Activated CD8-positive, alpha-beta memory T cell treated with anti-CD3 and anti-CD28 coated beads, Interleukin-2, amount 50 U/mL, for 4 hours (primary cell): ENCODE measurements around the gene IL1RL1.

Source experiments
- DNase-seq: peaks from one replicate; pipeline ENCODE4 v3.0.0-alpha.2; 2020

The IL1RL1 gene

DNA sequence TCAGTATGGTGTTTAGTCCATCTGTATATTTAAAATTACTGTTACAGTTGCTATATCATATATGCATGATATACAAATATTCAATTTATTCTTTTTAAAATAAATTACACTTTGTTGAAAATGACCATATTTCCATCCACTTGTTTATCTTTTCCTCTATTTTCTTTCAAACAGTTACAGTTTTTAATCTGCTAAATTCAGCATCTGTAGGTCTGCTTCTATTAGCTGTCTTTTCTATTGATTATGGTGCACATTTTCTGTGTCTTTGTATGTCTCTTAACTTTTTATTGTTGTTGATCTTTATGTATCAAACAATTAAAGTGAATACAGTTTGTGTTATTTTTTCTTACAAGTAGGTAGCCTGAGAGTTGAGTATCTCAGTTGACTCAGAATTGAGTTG, 72.4 kb downstream of the IL1RL1 start:
- DNase-seq = no peak

DNA sequence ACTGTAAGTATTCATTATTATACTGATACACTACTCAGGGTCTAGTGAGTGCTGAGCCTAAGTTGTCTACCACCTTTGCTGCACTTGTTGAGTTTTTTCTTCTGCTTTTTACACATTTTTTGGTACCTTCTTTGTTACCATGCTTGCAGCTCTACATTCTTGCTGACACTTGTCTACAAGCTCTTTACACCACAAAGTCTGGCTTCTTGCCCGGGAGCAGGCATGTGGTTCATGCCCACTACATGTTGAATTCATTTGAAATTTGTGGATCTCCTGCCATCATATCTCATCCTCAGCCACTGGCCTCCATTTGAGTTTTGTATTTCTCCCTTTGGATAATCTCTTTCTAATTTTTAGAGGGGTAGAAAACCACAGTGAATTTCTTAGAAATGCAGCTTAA, 74.2 kb downstream of the IL1RL1 start:
- no peak for DNase-seq

GRCh38 chr2:102386004-102386403, 74.6 kb downstream of the IL1RL1 start:
- DNase-seq = no peak

DNA sequence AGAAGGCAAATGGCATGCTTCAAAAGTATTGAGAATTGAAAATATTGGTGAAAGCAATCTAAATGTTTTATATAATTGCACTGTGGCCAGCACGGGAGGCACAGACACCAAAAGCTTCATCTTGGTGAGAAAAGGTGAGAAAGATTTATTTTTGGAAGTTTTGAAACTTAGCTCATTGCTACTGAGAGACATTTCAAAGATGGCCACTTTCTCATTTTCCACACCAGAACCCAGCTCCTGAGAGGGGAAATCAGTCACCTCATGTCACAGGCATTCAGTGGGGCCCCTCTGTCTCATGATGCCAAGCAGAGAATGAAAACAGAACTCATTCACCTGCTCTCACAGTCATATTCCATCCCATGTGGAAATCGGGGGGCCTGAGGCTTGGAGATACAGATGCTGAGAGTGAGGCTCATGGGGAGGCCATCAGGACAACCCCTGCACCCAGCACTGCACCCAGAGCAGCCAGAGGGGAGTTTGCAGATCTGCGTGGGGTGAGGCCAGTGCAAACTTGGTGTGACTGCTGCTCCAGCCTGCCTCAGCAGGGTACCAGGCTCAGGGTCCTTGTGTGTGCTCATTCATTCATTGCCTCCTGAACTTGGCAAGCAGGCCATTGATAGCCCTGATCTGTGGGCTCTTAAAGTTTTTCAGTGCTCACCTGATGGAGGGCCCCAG, 75.6 kb downstream of the IL1RL1 start:
- no peak for DNase-seq

GRCh38 chr2:102387763-102388546, 76.6 kb downstream of the IL1RL1 start:
- no peak for DNase-seq

GRCh38 chr2:102391565-102391964, 80.2 kb downstream of the IL1RL1 start:
- DNase-seq = no peak

DNA sequence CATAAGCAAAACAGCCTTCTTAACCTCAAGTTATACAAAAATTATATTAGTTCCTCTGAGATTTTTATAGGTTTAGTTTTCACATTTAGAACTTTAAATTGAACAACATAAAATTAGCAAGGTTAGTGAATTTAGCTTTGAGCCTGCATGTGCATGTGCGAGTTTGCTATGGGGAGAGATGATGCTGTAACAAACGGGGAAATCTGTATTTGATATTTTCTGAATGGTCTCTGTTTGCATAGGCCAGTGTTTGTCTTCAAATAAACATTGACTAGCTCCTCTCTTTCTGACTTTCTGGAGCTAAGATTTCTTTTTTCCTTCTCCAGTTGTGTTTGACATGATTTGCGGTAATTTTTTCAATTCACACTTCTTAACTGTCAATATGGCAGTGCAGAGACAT, 80.7 kb downstream of the IL1RL1 start:
- no peak for DNase-seq

GRCh38 chr2:102392942-102393341, 81.6 kb downstream of the IL1RL1 start:
- DNase-seq = no peak

- no peak for DNase-seq
These were observed 84.6 kb downstream of the IL1RL1 start for GRCh38 chr2:102396012-102396411.

- DNase-seq = no peak
These were observed 85.8 kb downstream of the IL1RL1 start for GRCh38 chr2:102397209-102397608.

DNA sequence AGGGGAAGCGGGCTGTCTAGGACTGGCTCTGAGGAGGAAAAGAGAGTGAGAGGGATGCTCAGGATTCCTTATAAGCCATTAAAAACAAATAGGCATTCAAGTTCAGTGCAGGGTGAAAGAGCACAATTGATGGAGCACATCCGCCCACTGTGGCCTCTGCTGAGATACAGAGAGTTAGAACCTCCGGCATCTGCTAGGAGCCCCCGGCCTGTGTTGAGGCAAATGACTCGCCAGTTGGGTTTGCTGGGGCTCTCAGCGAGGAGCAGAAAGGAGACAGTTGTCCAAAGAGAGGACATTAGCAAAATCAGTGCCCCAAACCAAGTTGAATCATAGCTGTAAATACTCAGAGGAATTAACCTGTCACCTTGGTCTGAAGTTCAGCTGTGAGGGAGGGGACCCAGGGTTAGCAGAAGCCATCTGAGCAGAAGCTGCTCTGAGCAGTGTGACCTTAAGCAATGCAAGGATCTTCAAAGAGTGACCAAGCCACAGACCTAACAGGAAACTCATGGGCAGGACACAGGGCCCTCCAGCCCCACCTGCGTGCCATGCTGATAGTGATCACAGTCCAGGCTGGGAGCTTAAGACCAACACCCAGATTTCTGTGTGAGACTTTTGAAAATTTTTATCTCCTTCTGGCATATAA, 88.3 kb downstream of the IL1RL1 start:
- DNase-seq = no peak

DNA sequence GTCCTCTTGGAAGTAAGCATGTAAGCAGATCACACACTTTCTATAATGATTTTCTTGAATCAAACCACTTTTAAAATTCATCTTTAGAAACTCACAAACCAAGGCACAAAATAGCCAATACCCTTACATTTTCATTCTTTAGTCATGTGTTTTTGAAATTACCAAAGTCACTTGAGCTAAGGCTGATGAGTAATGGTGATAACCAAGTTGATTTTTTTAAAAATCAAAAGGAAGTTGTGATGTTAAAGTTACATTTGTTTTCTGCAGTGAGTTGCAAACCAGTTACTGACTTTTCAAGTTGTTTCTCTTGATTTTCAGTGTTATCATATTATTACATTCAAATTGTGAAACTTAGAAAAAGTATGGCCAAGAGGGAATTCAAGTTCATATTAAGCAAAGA, 90.1 kb downstream of the IL1RL1 start:
- DNase-seq = no peak
